Neural progenitor cell (in vitro differentiated cells): ENCODE measurements around the gene PLEKHG4B. TPM values are rescaled to one million over a fixed set of nuclear protein-coding genes. Genes with fewer than 3 reads are reported as not detected.

Experiments used
- DNase-seq: peaks from one replicate; pipeline ENCODE4 v3.0.0-alpha.2; 2016; ENCODE audit warnings: low spot score
- H2AFZ ChIP-seq: fragments of 200-600 bp; sonication (generic); replicated peaks from 2 replicates; pipeline ENCODE4 v1.6.1; 2016; ENCODE audit warnings: antibody characterized with exemption
- H3F3A ChIP-seq: fragments of 200-600 bp; sonication (generic); 2 replicates; pipeline ENCODE4 v1.6.1; 2016; ENCODE audit warnings: antibody characterized with exemption, low read depth
- H3K27ac ChIP-seq: fragments of 200-600 bp; sonication (generic); 2 replicates; pipeline ENCODE4 v1.5.1; 2016; ENCODE audit warnings: mild to moderate bottlenecking
- H3K27me3 ChIP-seq: fragments of 200-600 bp; sonication (generic); 2 replicates; pipeline ENCODE4 v1.6.1; 2016; ENCODE audit warnings: mild to moderate bottlenecking, moderate library complexity
- H3K36me3 ChIP-seq: fragments of 200-600 bp; sonication (generic); 2 replicates; pipeline ENCODE4 v1.5.1; 2016
- H3K4me1 ChIP-seq: fragments of 200-600 bp; sonication (generic); 2 replicates; pipeline ENCODE4 v1.6.1; 2016; ENCODE audit warnings: mixed run types
- H3K4me2 ChIP-seq: fragments of 200-600 bp; sonication (generic); 2 replicates; pipeline ENCODE4 v1.6.1; 2016
- H3K4me3 ChIP-seq: fragments of 200-600 bp; sonication (generic); 2 replicates; pipeline ENCODE4 v1.5.1; 2016
- H3K79me2 ChIP-seq: fragments of 200-600 bp; sonication (generic); 2 replicates; pipeline ENCODE4 v1.6.1; 2016; ENCODE audit warnings: low read depth
- H3K9ac ChIP-seq: fragments of 200-600 bp; sonication (generic); 2 replicates; pipeline ENCODE4 v1.6.1; 2016
- H3K9me3 ChIP-seq: fragments of 200-600 bp; sonication (generic); 2 replicates; pipeline ENCODE4 v1.5.1; 2016; ENCODE audit warnings: low read depth
- H4K20me1 ChIP-seq: fragments of 200-600 bp; sonication (generic); 2 replicates; pipeline ENCODE4 v1.6.1; 2016; ENCODE audit warnings: low read depth
- H3K27ac Mint-ChIP-seq: 3 replicates; pipeline ENCODE4 v1.8.0; 2021; ENCODE audit warnings: mixed read lengths
- H3K27me3 Mint-ChIP-seq: 2 replicates; pipeline ENCODE4 v1.8.0; 2022; ENCODE audit warnings: low read depth, mild to moderate bottlenecking, inconsistent platforms, moderate library complexity, mixed read lengths; ENCODE audit not compliant: insufficient read depth
- H3K36me3 Mint-ChIP-seq: 3 replicates; pipeline ENCODE4 v1.8.0; 2021; ENCODE audit warnings: mixed read lengths
- H3K4me1 Mint-ChIP-seq: 3 replicates; pipeline ENCODE4 v1.8.0; 2021; ENCODE audit warnings: mixed read lengths
- H3K4me3 Mint-ChIP-seq: 3 replicates; pipeline ENCODE4 v1.8.0; 2021; ENCODE audit warnings: mild to moderate bottlenecking, moderate library complexity, mixed read lengths
- H3K9me3 Mint-ChIP-seq: 3 replicates; pipeline ENCODE4 v1.8.0; 2020; ENCODE audit warnings: mixed read lengths
- CTCF ChIP-seq: fragments of 200-600 bp; sonication (generic); IDR thresholded peaks from 2 replicates; pipeline ENCODE4 v1.5.1; 2017; ENCODE audit warnings: antibody characterized with exemption, mild to moderate bottlenecking
- EZH2 ChIP-seq: fragments of 200-600 bp; sonication (generic); IDR thresholded peaks from 2 replicates; pipeline ENCODE4 v1.6.1; 2017; ENCODE audit warnings: antibody characterized with exemption, mild to moderate bottlenecking, moderate library complexity
- EZH2phosphoT487 ChIP-seq: fragments of 200-600 bp; sonication (generic); IDR thresholded peaks from 2 replicates; pipeline ENCODE4 v1.6.1; 2017; ENCODE audit warnings: antibody characterized with exemption
- total RNA-seq: library from RNA; depleted of rRNA; stranded (reverse); fragments of >200 nt; gene quantifications from 2 replicates; pipeline ENCODE4 v1.2.3, GENCODE V29; 2015; ENCODE audit warnings: low replicate concordance

PLEKHG4B gene
- total RNA-seq, 1 donor from 2014 or later = 28.8 TPM

GRCh38 chr5:82570-82969 lies 9.4 kb upstream of the PLEKHG4B start:
- Mint-ChIP-seq H3K36me3 (peaks cover 6% of the 10 kb centered on the region), H3K27ac (peak overlapping the region; percentile 84), H3K27me3 (peaks cover 7% of the 10 kb centered on the region), H3K4me3 (peak overlapping the region; percentile 74), H3K4me1 (peaks cover 55% of the 10 kb centered on the region), H3K9me3 (peaks cover 2% of the 10 kb centered on the region)
- no peaks in the 10 kb centered on the region for H3K36me3 ChIP-seq
- H3K27me3 ChIP-seq = no peaks in the 10 kb centered on the region
- H4K20me1 ChIP-seq = no peaks in the 10 kb centered on the region
- peaks cover 43% of the 10 kb centered on the region for H3K4me1 ChIP-seq
- H3K4me3 ChIP-seq = no peak overlapping the region
- no peaks in the 10 kb centered on the region for H3K79me2 ChIP-seq
- no peaks in the 10 kb centered on the region for H3K9me3 ChIP-seq
- peak overlapping the region; percentile 67 for H3K27ac ChIP-seq
- peak; percentile 52 for DNase-seq
- peak overlapping the region; percentile 58 for H3K4me2 ChIP-seq
- H3K9ac ChIP-seq = no peak overlapping the region
- H3F3A ChIP-seq = peaks cover 17% of the 10 kb centered on the region
- no peak for TF ChIP-seq CTCF
- no peak for TF ChIP-seq EZH2
- no peak for TF ChIP-seq EZH2phosphoT487
- no peak overlapping the region for H2AFZ ChIP-seq

GRCh38 chr5:83029-83428 lies 8.9 kb upstream of the PLEKHG4B start:
- no peak overlapping the region for H2AFZ ChIP-seq
- no peak for DNase-seq

GRCh38 chr5:85334-85995 lies 6.5 kb upstream of the PLEKHG4B start:
- no peak for DNase-seq
- no peaks in the 10 kb centered on the region for H3K79me2 ChIP-seq
- no peaks in the 10 kb centered on the region for H3K27me3 ChIP-seq
- peaks cover 24% of the 10 kb centered on the region for H3K4me1 ChIP-seq
- H3K9ac ChIP-seq = no peak overlapping the region
- no peak for TF ChIP-seq CTCF
- no peak for TF ChIP-seq EZH2
- no peak for TF ChIP-seq EZH2phosphoT487
- no peaks in the 10 kb centered on the region for H3K36me3 ChIP-seq
- no peak overlapping the region for H3K4me2 ChIP-seq
- H3K9me3 Mint-ChIP-seq = no peaks in the 10 kb centered on the region
- H4K20me1 ChIP-seq = no peaks in the 10 kb centered on the region
- peaks cover 10% of the 10 kb centered on the region for H3K27me3 Mint-ChIP-seq
- no peak overlapping the region for H3K4me3 Mint-ChIP-seq
- peaks cover 18% of the 10 kb centered on the region for H3F3A ChIP-seq
- peaks cover 33% of the 10 kb centered on the region for H3K4me1 Mint-ChIP-seq
- H3K27ac ChIP-seq = no peak overlapping the region
- no peak overlapping the region for H3K4me3 ChIP-seq
- H3K27ac Mint-ChIP-seq = peak overlapping the region; percentile 47
- no peak overlapping the region for H2AFZ ChIP-seq
- no peaks in the 10 kb centered on the region for H3K9me3 ChIP-seq
- peaks cover 3% of the 10 kb centered on the region for H3K36me3 Mint-ChIP-seq

More at GRCh38 chr5:83029-83428, 8.9 kb upstream of the PLEKHG4B start:
- peaks cover 14% of the 10 kb centered on the region for H3F3A ChIP-seq
- peak overlapping the region; percentile 84 for H3K27ac Mint-ChIP-seq
- TF ChIP-seq EZH2 (no peak), EZH2phosphoT487 (no peak), CTCF (no peak)
- peaks cover 38% of the 10 kb centered on the region for H3K4me1 ChIP-seq
- H3K4me1 Mint-ChIP-seq = peaks cover 50% of the 10 kb centered on the region
- H3K27ac ChIP-seq = no peak overlapping the region
- H3K27me3 Mint-ChIP-seq = peaks cover 7% of the 10 kb centered on the region
- peaks cover 2% of the 10 kb centered on the region for H3K9me3 Mint-ChIP-seq
- peak overlapping the region; percentile 74 for H3K4me3 Mint-ChIP-seq
- H4K20me1 ChIP-seq = no peaks in the 10 kb centered on the region
- H3K4me3 ChIP-seq = no peak overlapping the region
- no peaks in the 10 kb centered on the region for H3K36me3 ChIP-seq
- H3K36me3 Mint-ChIP-seq = peaks cover 6% of the 10 kb centered on the region
- H3K4me2 ChIP-seq = peak overlapping the region; percentile 58
- no peaks in the 10 kb centered on the region for H3K27me3 ChIP-seq
- H3K79me2 ChIP-seq = no peaks in the 10 kb centered on the region
- H3K9ac ChIP-seq = no peak overlapping the region
- no peaks in the 10 kb centered on the region for H3K9me3 ChIP-seq
